ENCODE results near the gene FAM227A. TPM values are rescaled to one million over a fixed set of nuclear protein-coding genes. Genes with fewer than 3 reads are reported as not detected.

The FAM227A gene
- total and polyA plus RNA-seq, 2 of the 4 experiments (the other 2 are of a cell fraction): 1.3 to 1.4 TPM

- Histone ChIP-seq H3K23ac (ENCODE audit: low read depth, low read length) (no peak overlapping the region), H3K36me3 (ENCODE audit: control insufficient read depth, insufficient read depth, low read length) (peaks cover 53% of the 10 kb centered on the region), H2BK15ac (ENCODE audit: low read depth, low read length) (no peak overlapping the region), H2BK120ac (ENCODE audit: low read depth, low read length) (no peak overlapping the region), H3K27ac (ENCODE audit: insufficient read depth, low read length) (no peak overlapping the region), H3K56ac (ENCODE audit: extremely low read depth, insufficient read depth, low read length) (no peak overlapping the region), H3K79me1 (ENCODE audit: low read depth in 1 of 2, low read length in 2 of 2) (peaks cover 29 to 57% of the 10 kb centered on the region in 2 experiments), H4K5ac (ENCODE audit: low read depth, low read length) (no peak overlapping the region), H2AK5ac (ENCODE audit: low read depth, low read length) (no peak overlapping the region), H4K20me1 (ENCODE audit: insufficient read depth, low read length) (peaks cover 12% of the 10 kb centered on the region), H3K9me1 (ENCODE audit: insufficient read depth, low read length) (peaks cover 6% of the 10 kb centered on the region), H3K4me3 (ENCODE audit: insufficient read depth, low read depth, low read length) (no peak overlapping the region), H3K4me1 (ENCODE audit: control insufficient read depth, insufficient read depth, low read length) (no peaks in the 10 kb centered on the region), H3K4ac (ENCODE audit: low read depth, low read length) (no peak overlapping the region), H3K27me3 (ENCODE audit: control insufficient read depth, insufficient read depth, low read length) (no peaks in the 10 kb centered on the region), H2BK20ac (ENCODE audit: low read depth, low read length) (no peak overlapping the region), H3K4me2 (ENCODE audit: low read depth, low read length) (no peak overlapping the region), H2AFZ (replicated peaks; ENCODE audit: low read length, poor library complexity) (no peak overlapping the region), H3K9me3 (ENCODE audit: control insufficient read depth, insufficient read depth, low read length) (no peaks in the 10 kb centered on the region), H3K18ac (ENCODE audit: low read depth, low read length) (no peak overlapping the region), H4K8ac (ENCODE audit: low read depth in 2 of 2, low read length in 2 of 2) (no peak overlapping the region), H4K91ac (ENCODE audit: insufficient read depth, low read depth, low read length) (no peak overlapping the region), H3K14ac (replicated peaks; ENCODE audit: low read depth, low read length) (no peak overlapping the region), H3K9ac (ENCODE audit: low read depth, low read length) (no peak overlapping the region), H2AK9ac (replicated peaks; ENCODE audit: low read depth, low read length, poor library complexity) (no peak overlapping the region), H2BK5ac (ENCODE audit: low read depth, low read length, poor library complexity, severe bottlenecking) (no peak overlapping the region)
- CTCF ChIA-PET: no interaction called here
- BruUV-seq (replicated peaks): no TSS peak
- intact Hi-C loops (cut with micrococcal nuclease): no loop called here
- POLR2A ChIA-PET (ENCODE audit: unreplicated experiment): no interaction called here
- dilution Hi-C loops (cut with HindIII; ENCODE audit: low sequenced_read_pairs, unreplicated experiment): no loop called here
- WGBS, 2 experiments (ENCODE audit: extremely low coverage in 2 of 2, insufficient read length in 1 of 2): no CpG with 5 or more reads among the region's 1 CpG
- in situ Hi-C loops (cut with MboI; ENCODE audit: low sequenced_read_pairs): no loop called here
- no peak for TF ChIP-seq ELK1 (IDR thresholded peaks at IDR 0.05; ENCODE audit: borderline replicate concordance, low read depth, low read length)
- TF ChIP-seq NFE2L2 (IDR thresholded peaks at IDR 0.05; ENCODE audit: low read depth, low read length): no peak
- no peak for TF ChIP-seq RAD21 (IDR thresholded peaks at IDR 0.05; ENCODE audit: low read length)
- TF ChIP-seq POLR2A (IDR thresholded peaks at IDR 0.05; ENCODE audit: low read depth, low read length): no peak
- no peak for TF ChIP-seq MAFK (IDR thresholded peaks at IDR 0.05; ENCODE audit: low read depth, low read length)
- no peak for TF ChIP-seq USF2 (IDR thresholded peaks at IDR 0.05; ENCODE audit: low read depth, low read length)
- no peak for TF ChIP-seq MXI1 (IDR thresholded peaks at IDR 0.05; ENCODE audit: borderline replicate concordance, low read depth, low read length)
- TF ChIP-seq FOS (IDR thresholded peaks at IDR 0.05; ENCODE audit: low read depth, low read length): no peak
- no peak for TF ChIP-seq CEBPB (IDR thresholded peaks at IDR 0.05; ENCODE audit: low read depth, low read length)
- TF ChIP-seq RCOR1 (IDR thresholded peaks at IDR 0.05; ENCODE audit: insufficient replicate concordance, low read length): no peak
- TF ChIP-seq CHD1 (IDR thresholded peaks at IDR 0.05; ENCODE audit: low read depth, low read length): no peak
- TF ChIP-seq CTCF (conservative IDR thresholded peaks at IDR 0.05; ENCODE audit: low read depth, low read length): no peak
- TF ChIP-seq RFX5 (IDR thresholded peaks at IDR 0.05; ENCODE audit: low read depth, low read length): no peak
- no peak for TF ChIP-seq MAZ (IDR thresholded peaks at IDR 0.05; ENCODE audit: borderline replicate concordance, low read depth, low read length)
- TF ChIP-seq BHLHE40 (IDR thresholded peaks at IDR 0.05; ENCODE audit: low read depth, low read length): no peak
- no peak for TF ChIP-seq SMC3 (IDR thresholded peaks at IDR 0.05; ENCODE audit: low read depth, low read length)
- DNase-seq (no peak), ATAC-seq (ENCODE audit: low read depth) (no peak)
Measured at GRCh38 chr22:38689651-38690050, 33.5 kb upstream of the FAM227A start.

Data from IMR-90 (cell line).